SU-DHL-6 (cell line): ENCODE data around the gene CCDC116.

ENCODE experiments used
- CTCF ChIP-seq: fragments of 200-600 bp; sonication (generic); IDR thresholded peaks from one replicate; pipeline ENCODE4 v1.5.1; 2017; ENCODE audit warnings: antibody characterized with exemption, mild to moderate bottlenecking, low read length, moderate library complexity; ENCODE audit not compliant: insufficient read depth, poor library complexity, severe bottlenecking
- EZH2phosphoT487 ChIP-seq: fragments of 200-600 bp; sonication (generic), shearing (Covaris generic); conservative IDR thresholded peaks from 2 replicates; pipeline ENCODE4 v1.6.1; 2018; ENCODE audit warnings: mild to moderate bottlenecking, antibody characterized with exemption, low read length, moderate library complexity, mixed read lengths

- no peak for TF ChIP-seq CTCF
- TF ChIP-seq EZH2phosphoT487: no peak
Observed at GRCh38 chr22:21636629-21637218, 4.2 kb downstream of the CCDC116 start.
